GM23248 (cell line): ENCODE data around the gene PTRH2. TPM values are rescaled to one million over a fixed set of nuclear protein-coding genes. Genes with fewer than 3 reads are reported as not detected.
"Not testable (repeated sequence)": the region's sequence is repeated elsewhere in the genome, so short reads cannot be mapped to it uniquely, and the experiment has no call there.

Source experiments
- DNase-seq: peaks from one replicate; pipeline ENCODE4 v3.0.0-alpha.2; 2015
- H2AFZ ChIP-seq: fragments of 200-600 bp; sonication (generic); 2 replicates; pipeline ENCODE4 v1.6.1; 2016; ENCODE audit warnings: antibody characterized with exemption
- H3F3A ChIP-seq: fragments of 200-600 bp; sonication (generic); 2 replicates; pipeline ENCODE4 v1.6.1; 2016; ENCODE audit warnings: mild to moderate bottlenecking, antibody characterized with exemption, mixed run types; ENCODE audit not compliant: insufficient read depth
- H3K27ac ChIP-seq: fragments of 200-600 bp; sonication (generic); 2 replicates; pipeline ENCODE4 v1.5.1; 2016; ENCODE audit warnings: mild to moderate bottlenecking
- H3K27me3 ChIP-seq: fragments of 200-600 bp; sonication (generic); replicated peaks from 2 replicates; pipeline ENCODE4 v1.6.1; 2016; ENCODE audit warnings: mild to moderate bottlenecking; ENCODE audit not compliant: insufficient read depth
- H3K36me3 ChIP-seq: fragments of 200-600 bp; sonication (generic); 2 replicates; pipeline ENCODE4 v1.6.1; 2016; ENCODE audit warnings: low read depth, mild to moderate bottlenecking
- H3K4me1 ChIP-seq: fragments of 200-600 bp; sonication (generic); 2 replicates; pipeline ENCODE4 v1.6.1; 2016; ENCODE audit warnings: mild to moderate bottlenecking; ENCODE audit not compliant: insufficient read depth
- H3K4me2 ChIP-seq: fragments of 200-600 bp; sonication (generic); one replicate; pipeline ENCODE4 v1.6.1; 2016; ENCODE audit warnings: mild to moderate bottlenecking; ENCODE audit not compliant: unreplicated experiment
- H3K4me3 ChIP-seq: fragments of 200-600 bp; sonication (generic); 2 replicates; pipeline ENCODE4 v1.5.1; 2016; ENCODE audit warnings: mild to moderate bottlenecking
- H3K79me2 ChIP-seq: fragments of 200-600 bp; sonication (generic); 2 replicates; pipeline ENCODE4 v1.6.1; 2016; ENCODE audit warnings: mild to moderate bottlenecking; ENCODE audit not compliant: insufficient read depth
- H3K9ac ChIP-seq: fragments of 200-600 bp; sonication (generic); 2 replicates; pipeline ENCODE4 v1.6.1; 2016; ENCODE audit warnings: mild to moderate bottlenecking
- H3K9me2 ChIP-seq: fragments of 200-600 bp; sonication (generic); 2 replicates; pipeline ENCODE4 v1.6.1; 2016; ENCODE audit warnings: mixed run types, mild to moderate bottlenecking, moderate library complexity; ENCODE audit not compliant: insufficient read depth
- H3K9me3 ChIP-seq: fragments of 200-600 bp; sonication (generic); one replicate; pipeline ENCODE4 v1.6.1; 2017; ENCODE audit warnings: low read depth
- H4K20me1 ChIP-seq: fragments of 200-600 bp; sonication (generic); 2 replicates; pipeline ENCODE4 v1.6.0; 2016; ENCODE audit not compliant: insufficient read depth
- EZH2 ChIP-seq: fragments of 200-600 bp; sonication (generic); IDR thresholded peaks from 2 replicates; pipeline ENCODE4 v1.6.1; 2018; ENCODE audit warnings: antibody characterized with exemption, mild to moderate bottlenecking; ENCODE audit not compliant: insufficient read depth, poor library complexity, severe bottlenecking
- EZH2phosphoT487 ChIP-seq: fragments of 200-600 bp; sonication (generic); IDR thresholded peaks from 2 replicates; pipeline ENCODE4 v1.6.1; 2018; ENCODE audit warnings: antibody characterized with exemption, moderate library complexity, mild to moderate bottlenecking, low read depth; ENCODE audit not compliant: insufficient read depth
- WGBS, 2 experiments: methylation state at CpG; one replicate each; pipeline ENCODE4 v1.1.6; 2015 to 2017; ENCODE audit warnings: low lambda C conversion rate in 2 of 2, low coverage in 1 of 2; ENCODE audit errors: missing lambda C conversion rate in 2 of 2; 5-methylcytosine and 5-hydroxymethylcytosine counted together
- in situ Hi-C: fragments of 300-500 bp; cut with MboI; formaldehyde crosslinking; loops from 2 replicates; pipeline ENCODE4 v1.15.0; 2020
- polyA plus RNA-seq: library from polyadenylated mRNA; unstranded; fragments of >200 nt; fragmentation: Nextera tagmentation; extraction: Ambion mirVana; gene quantifications from 2 replicates; pipeline ENCODE4 v1.2.1, GENCODE V29; 2016
- total RNA-seq: library from RNA; depleted of rRNA; stranded (reverse); fragments of >200 nt; shearing (Covaris generic); gene quantifications from 2 replicates; pipeline ENCODE4 v1.2.3, GENCODE V29; 2014; rRNA removed

Gene PTRH2
- total RNA-seq (18.2 and 19.1 TPM in 2 replicates), polyA plus RNA-seq (33.7 and 34.4 TPM in 2 replicates)

- H4K20me1 ChIP-seq = no peaks in the 10 kb centered on the region
- H2AFZ ChIP-seq = peak within 1 kb of the TSS; percentile 78
- in situ Hi-C loops = no loop called here
- H3K9ac ChIP-seq = peak within 1 kb of the TSS; percentile 93
- DNase-seq = peak; percentile 100
- peaks cover 24% of the 10 kb centered on the region for H3K4me1 ChIP-seq
- no peak for TF ChIP-seq EZH2phosphoT487
- no peak for TF ChIP-seq EZH2
- H3K9me3 ChIP-seq = no peaks in the 10 kb centered on the region
- H3K36me3 ChIP-seq = no peaks in the 10 kb centered on the region; the same call in 1 of the 2 replicates
- H3K79me2 ChIP-seq = peaks cover 94% of the 10 kb centered on the region
- H3K4me3 ChIP-seq = peak within 1 kb of the TSS; percentile 88
- peak within 1 kb of the TSS; percentile 88 for H3K27ac ChIP-seq
- H3K27me3 ChIP-seq = no peaks in the 10 kb centered on the region
- H3F3A ChIP-seq = peaks cover 31% of the 10 kb centered on the region
- WGBS, 2 experiments = 0 to 1% methylated on average over 45 of the region's 45 CpGs
- no peaks in the 10 kb centered on the region for H3K9me2 ChIP-seq
- peak within 1 kb of the TSS; percentile 98 for H3K4me2 ChIP-seq
Observed at GRCh38 chr17:59707149-59707970, at the start of gene PTRH2, which contains the start of gene VMP1. Gene PTRH2, minus strand, starts transcription at chr17:59707430. Its CDS starts 9,452 bp downstream, at chr17:59697978. Gene VMP1, plus strand, starts transcription at chr17:59707654. Its CDS starts 23,793 bp downstream, at chr17:59731447.

GRCh38 chr17:59756236-59756818 lies 49.1 kb upstream of the PTRH2 start:
- Histone ChIP-seq H3K4me3 (peak overlapping the region; percentile 40), H3K27me3 (no peaks in the 10 kb centered on the region), H3K27ac (peak overlapping the region; percentile 89), H3K36me3 (no peaks in the 10 kb centered on the region), H4K20me1 (no peaks in the 10 kb centered on the region), H3F3A (peaks cover 62% of the 10 kb centered on the region), H3K9me3 (no peaks in the 10 kb centered on the region), H2AFZ (no peak overlapping the region), H3K9me2 (no peaks in the 10 kb centered on the region), H3K79me2 (peaks cover 71% of the 10 kb centered on the region), H3K4me2 (peak overlapping the region; percentile 70), H3K9ac (peak overlapping the region; percentile 85), H3K4me1 (peaks cover 60% of the 10 kb centered on the region)
- TF ChIP-seq EZH2 (no peak), EZH2phosphoT487 (no peak)
- WGBS, 2 experiments = 14 to 18% methylated on average over 3 of the region's 3 CpGs
- peak; percentile 69 for DNase-seq
- in situ Hi-C loops = loop anchor here (10.0 kb wide), 1 partner anchor 78 kb away; no protein-coding TSS in a partner anchor

GRCh38 chr17:59755069-59755468 lies 47.8 kb upstream of the PTRH2 start:
- H3K4me1 ChIP-seq = peaks cover 58% of the 10 kb centered on the region
- not testable (repeated sequence) for DNase-seq, H2AFZ ChIP-seq, H3K4me3 ChIP-seq, H3K27me3 ChIP-seq, H3K9me2 ChIP-seq, H3K9me3 ChIP-seq, H4K20me1 ChIP-seq, H3K36me3 ChIP-seq
- H3K27ac ChIP-seq = peak overlapping the region; percentile 89
- H3K9ac ChIP-seq = peak overlapping the region; percentile 85
- peaks cover 70% of the 10 kb centered on the region for H3K79me2 ChIP-seq
- peak overlapping the region; percentile 89 for H3K4me2 ChIP-seq
- H3F3A ChIP-seq = peaks cover 57% of the 10 kb centered on the region
- in situ Hi-C loops = loop anchor here (10.0 kb wide), 1 partner anchor 80 kb away; no protein-coding TSS in a partner anchor
- WGBS, 2 experiments = 94 to 95% methylated on average over 8 to 12 of the region's 12 CpGs

DNA sequence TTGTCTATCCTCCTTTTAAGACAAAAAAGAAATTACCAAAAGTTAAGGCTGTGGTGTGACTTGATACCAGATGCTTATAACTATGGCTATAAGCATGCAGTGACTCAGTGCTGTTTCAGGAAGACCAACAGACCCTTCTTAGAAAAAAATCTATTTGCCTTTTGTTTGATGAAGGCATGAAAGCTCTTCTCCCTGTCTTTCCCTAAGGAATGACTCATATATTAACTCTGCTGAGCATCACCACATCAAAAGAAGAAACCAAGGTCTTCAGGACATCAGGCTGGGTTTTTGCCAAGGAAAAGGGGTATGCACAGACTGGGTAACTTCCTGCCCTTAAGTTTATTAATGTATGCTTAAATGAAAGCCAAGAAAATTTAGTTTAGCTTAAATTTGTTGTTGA lies 47.3 kb upstream of the PTRH2 start:
- H2AFZ ChIP-seq = no peak overlapping the region
- H3K9ac ChIP-seq = peak overlapping the region; percentile 85
- H4K20me1 ChIP-seq = no peaks in the 10 kb centered on the region
- TF ChIP-seq EZH2 = no peak
- TF ChIP-seq EZH2phosphoT487 = no peak
- H3K27ac ChIP-seq = peak overlapping the region; percentile 89
- H3K4me1 ChIP-seq = peaks cover 58% of the 10 kb centered on the region
- peaks cover 57% of the 10 kb centered on the region for H3F3A ChIP-seq
- peak overlapping the region; percentile 65 for H3K4me3 ChIP-seq
- H3K9me2 ChIP-seq = no peaks in the 10 kb centered on the region
- peak overlapping the region; percentile 89 for H3K4me2 ChIP-seq
- H3K79me2 ChIP-seq = peaks cover 70% of the 10 kb centered on the region
- no peaks in the 10 kb centered on the region for H3K36me3 ChIP-seq
- H3K9me3 ChIP-seq = no peaks in the 10 kb centered on the region
- peak; percentile 88 for DNase-seq
- H3K27me3 ChIP-seq = no peaks in the 10 kb centered on the region
- in situ Hi-C loops = loop anchor here (10.0 kb wide), 1 partner anchor 80 kb away; no protein-coding TSS in a partner anchor
